HepG2 (cell line): ENCODE data around the gene HIF3A. TPM values are rescaled to one million over a fixed set of nuclear protein-coding genes. Genes with fewer than 3 reads are reported as not detected.

Experiments used
- ARHGAP35 ChIP-seq: sonication (generic); formaldehyde crosslinking; IDR thresholded peaks from 2 replicates; pipeline ENCODE4 v1.9.0; 2022; ENCODE audit warnings: mild to moderate bottlenecking, inconsistent platforms, moderate library complexity, missing genetic modification reagents, borderline replicate concordance
- CHD4 ChIP-seq: fragments of 200-600 bp; sonication (generic); IDR thresholded peaks from 2 replicates; pipeline ENCODE4 v1.7.0; 2017; ENCODE audit warnings: mild to moderate bottlenecking, low read length, borderline replicate concordance
- DBP ChIP-seq: sonication (generic); formaldehyde crosslinking; IDR thresholded peaks from 2 replicates; pipeline ENCODE4 v1.4.0; 2020; ENCODE audit warnings: missing genetic modification reagents; ENCODE audit errors: not compliant biosample characterization
- DRAP1 ChIP-seq: IDR thresholded peaks from 2 replicates; pipeline ENCODE4 v1.6.1; 2016; ENCODE audit warnings: missing genetic modification reagents, missing compliant biosample characterization
- E2F1 ChIP-seq: sonication (generic); formaldehyde crosslinking; IDR thresholded peaks from 2 replicates; pipeline ENCODE4 v1.5.0; 2020; ENCODE audit warnings: missing genetic modification reagents
- FOXA3 ChIP-seq: IDR thresholded peaks from 2 replicates; pipeline ENCODE4 v1.6.1; 2016; ENCODE audit warnings: missing genetic modification reagents, missing compliant biosample characterization
- FUBP1 ChIP-seq: sonication (generic); formaldehyde crosslinking; IDR thresholded peaks from 2 replicates; pipeline ENCODE4 v1.5.1; 2020; ENCODE audit warnings: missing genetic modification reagents, mild to moderate bottlenecking, borderline replicate concordance
- MAZ ChIP-seq, 2 experiments: sonication (generic) in 1 of 2; formaldehyde crosslinking in 1 of 2; IDR thresholded peaks; 2 replicates each; pipeline versions ENCODE4 v1.5.0 to v1.6.1; 2012 to 2020; ENCODE audit warnings: low read depth in 2 of 2, mild to moderate bottlenecking in 2 of 2, borderline replicate concordance in 1 of 2, improper control_type of control experiment in 1 of 2, low read length in 1 of 2, missing genetic modification reagents in 1 of 2, moderate library complexity in 1 of 2
- NFKBIZ ChIP-seq: IDR thresholded peaks from 2 replicates; pipeline ENCODE4 v1.6.1; 2018; ENCODE audit warnings: missing genetic modification reagents, missing compliant biosample characterization
- SMARCC2 ChIP-seq: fragments of 450-650 bp; IDR thresholded peaks from 2 replicates; pipeline ENCODE4 v1.6.1; 2017; ENCODE audit warnings: antibody characterized with exemption, mild to moderate bottlenecking
- TAF1 ChIP-seq: sonication (generic); formaldehyde crosslinking; IDR thresholded peaks from 2 replicates; pipeline ENCODE4 v1.4.0; 2020; ENCODE audit warnings: missing genetic modification reagents
- TBX2 ChIP-seq: sonication (generic); formaldehyde crosslinking; IDR thresholded peaks from 2 replicates; pipeline ENCODE4 v1.5.0; 2020; ENCODE audit warnings: missing genetic modification reagents, mild to moderate bottlenecking, borderline replicate concordance
- TOPORS ChIP-seq: sonication (generic); formaldehyde crosslinking; IDR thresholded peaks from 2 replicates; pipeline ENCODE4 v1.8.0; 2023; ENCODE audit warnings: mild to moderate bottlenecking, missing genetic modification reagents
- ZNF234 ChIP-seq: sonication (generic); formaldehyde crosslinking; conservative IDR thresholded peaks from 2 replicates; pipeline ENCODE4 v1.5.1; 2020; ENCODE audit warnings: mild to moderate bottlenecking, missing genetic modification reagents
- ZNF329 ChIP-seq: sonication (generic); formaldehyde crosslinking; IDR thresholded peaks from 2 replicates; pipeline ENCODE4 v1.9.0; 2021; ENCODE audit warnings: low read depth, mild to moderate bottlenecking, missing genetic modification reagents
- ZNF83 ChIP-seq: sonication (generic); formaldehyde crosslinking; IDR thresholded peaks from 2 replicates; pipeline ENCODE4 v1.4.0; 2020; ENCODE audit warnings: missing genetic modification reagents, mild to moderate bottlenecking, borderline replicate concordance
- ZXDC ChIP-seq: sonication (generic); formaldehyde crosslinking; IDR thresholded peaks from 2 replicates; pipeline ENCODE4 v1.5.0; 2020; ENCODE audit warnings: mild to moderate bottlenecking, missing genetic modification reagents
- polyA plus RNA-seq, 8 experiments: library from polyadenylated mRNA; depleted of rRNA in 3 of 8; stranded (reverse) in 7 of 8; unstranded in 1 of 8; fragments of >200 nt; fragmentation: Illumina TruSeq in 4 of 8; extraction: Trizol in 4 of 8; gene quantifications; 2 replicates each; pipeline versions ENCODE4 v1.2.1 to v1.2.3, GENCODE V29; 2011 to 2016; ENCODE audit warnings: low read depth in 4 of 8, missing spikeins in 1 of 8, mixed read lengths in 1 of 8; ENCODE audit not compliant: insufficient read depth in 1 of 8
- total RNA-seq, 5 experiments: library from RNA; depleted of rRNA; stranded (reverse); fragments of >200 nt; fragmentation: Illumina TruSeq; extraction: Trizol; gene quantifications; 2 replicates each; pipeline ENCODE4 v1.2.3, GENCODE V29; 2016; ENCODE audit warnings: low read depth in 1 of 5

HIF3A gene
- total and polyA plus RNA-seq, 2 of the 13 experiments (the other 11 are each of a cell fraction or from before 2014, with no cell fraction given): 0.09 to 0.22 TPM

GRCh38 chr19:46346821-46347571 lies 50.2 kb downstream of the HIF3A start, which contains the start of gene PPP5C (continued):
- TF ChIP-seq ZXDC (no peak; the same call in 1 of the 2 replicates), ZNF329 (CRISPR knock-in tag) (peak; percentile 47; the same call in 1 of the 2 replicates), MAZ (IDR thresholded peaks at IDR 0.05; ENCODE audit: borderline replicate concordance, low read depth, low read length) (0 out of 2 replicates have a peak, but pooled peaks have one; percentile 36), MAZ (CRISPR knock-in tag; IDR thresholded peaks at IDR 0.05; ENCODE audit: low read depth) (no peak; the same call in 1 of the 2 replicates), TBX2 (peak; percentile 29; the same call in 1 of the 2 replicates), TAF1 (CRISPR knock-in tag) (peak; percentile 86; the same call in 1 of the 2 replicates), FOXA3 (CRISPR knock-in tag) (peak; percentile 13; the same call in 1 of the 2 replicates), E2F1 (CRISPR knock-in tag) (peak; percentile 87), SMARCC2 (no peak), DBP (no peak), TOPORS (CRISPR knock-in tag) (peak; percentile 70; the same call in 1 of the 2 replicates), ZNF83 (CRISPR knock-in tag) (no peak), CHD4 (0 out of 2 replicates have a peak, but pooled peaks have one; percentile 26), ZNF234 (0 out of 2 replicates have a peak, but pooled peaks have one; percentile 52), NFKBIZ (peak; percentile 8; the same call in 1 of the 2 replicates), DRAP1 (CRISPR knock-in tag) (peak; percentile 60), FUBP1 (CRISPR knock-in tag) (no peak), ARHGAP35 (CRISPR knock-in tag) (peak; percentile 56; the same call in 1 of the 2 replicates)
